ENCODE measurements around the gene ADGRL3. TPM values are rescaled to one million over a fixed set of nuclear protein-coding genes. Genes with fewer than 3 reads are reported as not detected.

ADGRL3 gene
- total and polyA plus RNA-seq, 8 donors: 0.08 to 1.4 (median 0.24) TPM

DNA sequence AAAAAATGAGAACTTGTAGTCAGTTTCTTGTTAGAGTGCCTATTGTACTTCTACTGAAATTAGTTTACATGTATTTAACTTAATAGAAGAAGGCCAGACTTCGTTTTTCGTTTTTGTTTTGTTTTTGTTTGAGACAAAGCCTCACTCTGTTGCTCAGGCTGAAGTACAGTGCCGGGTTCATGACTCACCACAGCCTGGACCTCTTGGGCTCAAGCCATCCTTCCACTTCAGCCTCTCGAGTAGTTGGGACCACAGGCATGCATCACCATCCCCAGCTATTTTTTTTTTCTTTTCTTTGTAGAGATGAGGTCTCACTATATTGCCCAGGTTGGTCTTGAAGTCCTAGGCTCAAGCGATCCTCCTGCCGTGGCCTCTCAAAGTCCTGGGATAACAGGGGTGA lies 793.9 kb downstream of the ADGRL3 start:
- no peak for ATAC-seq
- no peak for FAIRE-seq
- no peak for DNase-seq
- Histone ChIP-seq H3K36me3 (no peaks in the 10 kb centered on the region), H3K4me1 (no peaks in the 10 kb centered on the region), H3K4me3 (no peak overlapping the region), H3K9me3 (no peaks in the 10 kb centered on the region), H3K27me3 (no peaks in the 10 kb centered on the region), H3K27ac (no peak overlapping the region)
- intact Hi-C loops (cut with DNase I): no loop called here
- no peak for TF ChIP-seq CTCF (IDR thresholded peaks at IDR 0.05)
- WGBS, 2 donors: 58 to 77% methylated on average over 6 of the region's 6 CpGs

GRCh38 chr4:61995717-61996340 lies 795.7 kb downstream of the ADGRL3 start:
- Histone ChIP-seq H3K9me3 (no peaks in the 10 kb centered on the region), H3K27me3 (no peaks in the 10 kb centered on the region), H3K36me3 (no peaks in the 10 kb centered on the region), H3K4me3 (no peak overlapping the region), H3K4me1 (no peaks in the 10 kb centered on the region), H3K27ac (no peak overlapping the region)
- TF ChIP-seq CTCF (IDR thresholded peaks at IDR 0.05): no peak
- FAIRE-seq (no peak), DNase-seq (no peak), ATAC-seq (no peak)
- intact Hi-C loops (cut with DNase I): no loop called here
- WGBS, 2 donors: 37 to 55% methylated on average over 2 of the region's 2 CpGs

- Histone ChIP-seq H3K27ac (no peak overlapping the region), H3K9me3 (no peaks in the 10 kb centered on the region), H3K27me3 (no peaks in the 10 kb centered on the region), H3K4me3 (no peak overlapping the region), H3K36me3 (no peaks in the 10 kb centered on the region), H3K4me1 (no peaks in the 10 kb centered on the region)
- TF ChIP-seq CTCF (IDR thresholded peaks at IDR 0.05): no peak
- intact Hi-C loops (cut with DNase I): no loop called here
- DNase-seq (no peak), FAIRE-seq (no peak), ATAC-seq (no peak)
- WGBS, 2 donors: 81 to 84% methylated on average over 1 of the region's 1 CpG
Measured at GRCh38 chr4:61996943-61997342, 796.8 kb downstream of the ADGRL3 start.

DNA sequence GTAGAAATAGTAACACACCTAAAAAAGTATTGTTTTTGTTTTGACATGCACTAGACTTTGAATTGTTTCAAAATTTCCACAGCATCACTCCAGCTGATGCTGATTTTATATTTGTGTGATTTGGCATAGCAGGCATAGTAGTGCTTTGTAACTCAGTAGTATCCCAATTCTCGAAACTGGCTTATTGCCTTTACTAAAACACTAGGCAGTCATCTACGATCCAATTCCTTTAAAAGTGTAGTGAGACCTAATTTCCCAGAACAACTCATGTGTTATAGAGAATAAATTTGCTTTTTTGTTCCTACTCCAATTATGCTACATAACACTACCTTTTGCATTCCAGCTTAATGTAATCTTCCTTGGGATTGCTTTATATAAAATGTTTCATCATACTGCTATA lies 797.7 kb downstream of the ADGRL3 start:
- intact Hi-C loops (cut with DNase I): no loop called here
- no peak for TF ChIP-seq CTCF (IDR thresholded peaks at IDR 0.05)
- Histone ChIP-seq H3K9me3 (no peaks in the 10 kb centered on the region), H3K27me3 (no peaks in the 10 kb centered on the region), H3K4me3 (no peak overlapping the region), H3K4me1 (no peaks in the 10 kb centered on the region), H3K27ac (no peak overlapping the region), H3K36me3 (no peaks in the 10 kb centered on the region)
- WGBS, 2 donors: 59 to 72% methylated on average over 2 of the region's 2 CpGs
- ATAC-seq (no peak), FAIRE-seq (no peak), DNase-seq (no peak)

- WGBS, 2 donors: 29 to 44% methylated on average over 1 of the region's 1 CpG
- no peak overlapping the region for H3K4me3 ChIP-seq
- no peaks in the 10 kb centered on the region for H3K4me1 ChIP-seq
- intact Hi-C loops (cut with DNase I): no loop called here
- no peaks in the 10 kb centered on the region for H3K9me3 ChIP-seq
- no peak for DNase-seq
- no peaks in the 10 kb centered on the region for H3K36me3 ChIP-seq
- no peak for ATAC-seq
- no peak for FAIRE-seq
- TF ChIP-seq CTCF (IDR thresholded peaks at IDR 0.05): no peak
- no peak overlapping the region for H3K27ac ChIP-seq
- H3K27me3 ChIP-seq: no peaks in the 10 kb centered on the region
Measured at GRCh38 chr4:62003695-62004094, 803.6 kb downstream of the ADGRL3 start.

All from pancreas (tissue), 10 donors.